Esophagus mucosa (tissue), 1 donor: ENCODE data around the gene SLC6A6. TPM values are rescaled to one million over a fixed set of nuclear protein-coding genes. Genes with fewer than 3 reads are reported as not detected.

ENCODE experiments used
- ATAC-seq: fragments of 200-7000 bp; cut with Tn5 transposase; one replicate; pipeline ENCODE4 v1.9.1; 2020
- total RNA-seq: library from RNA; stranded (reverse); gene quantifications from one replicate; pipeline ENCODE4 v1.2.4, GENCODE V29; 2023
- donor health status: DM: yes; HTN: yes; CAD: no.

Gene SLC6A6
- total RNA-seq, 1 donor from 2014 or later, result 11.0 TPM

- ATAC-seq, result no peak
These were observed 86.1 kb downstream of the SLC6A6 start for GRCh38 chr3:14488286-14489041.

GRCh38 chr3:14489641-14490040 is 87.2 kb downstream of the SLC6A6 start:
- no peak for ATAC-seq

DNA sequence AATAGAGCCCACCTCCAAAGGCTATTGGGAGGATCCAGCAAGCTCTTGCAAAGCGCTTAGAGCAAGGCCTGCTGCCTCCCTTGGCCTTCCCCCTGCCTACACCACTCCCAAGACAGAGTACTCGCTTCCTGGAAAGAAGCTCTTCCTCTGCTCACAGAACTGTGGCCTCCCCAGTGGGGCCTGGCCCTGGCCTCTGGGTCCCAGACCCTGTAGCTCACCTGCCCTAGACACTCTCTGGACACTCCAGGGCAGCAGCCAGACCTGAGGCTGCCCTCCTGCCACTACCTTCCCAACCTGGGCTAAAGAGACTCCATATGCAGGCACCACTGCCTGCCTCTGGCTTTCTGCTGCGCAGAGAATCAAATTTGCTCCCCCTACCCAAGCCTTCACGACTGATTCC is 87.8 kb downstream of the SLC6A6 start:
- ATAC-seq, result peak; percentile 12

GRCh38 chr3:14490831-14491230 is 88.4 kb downstream of the SLC6A6 start:
- ATAC-seq, result no peak

GRCh38 chr3:14491396-14492190 is 89.2 kb downstream of the SLC6A6 start:
- ATAC-seq, result no peak

DNA sequence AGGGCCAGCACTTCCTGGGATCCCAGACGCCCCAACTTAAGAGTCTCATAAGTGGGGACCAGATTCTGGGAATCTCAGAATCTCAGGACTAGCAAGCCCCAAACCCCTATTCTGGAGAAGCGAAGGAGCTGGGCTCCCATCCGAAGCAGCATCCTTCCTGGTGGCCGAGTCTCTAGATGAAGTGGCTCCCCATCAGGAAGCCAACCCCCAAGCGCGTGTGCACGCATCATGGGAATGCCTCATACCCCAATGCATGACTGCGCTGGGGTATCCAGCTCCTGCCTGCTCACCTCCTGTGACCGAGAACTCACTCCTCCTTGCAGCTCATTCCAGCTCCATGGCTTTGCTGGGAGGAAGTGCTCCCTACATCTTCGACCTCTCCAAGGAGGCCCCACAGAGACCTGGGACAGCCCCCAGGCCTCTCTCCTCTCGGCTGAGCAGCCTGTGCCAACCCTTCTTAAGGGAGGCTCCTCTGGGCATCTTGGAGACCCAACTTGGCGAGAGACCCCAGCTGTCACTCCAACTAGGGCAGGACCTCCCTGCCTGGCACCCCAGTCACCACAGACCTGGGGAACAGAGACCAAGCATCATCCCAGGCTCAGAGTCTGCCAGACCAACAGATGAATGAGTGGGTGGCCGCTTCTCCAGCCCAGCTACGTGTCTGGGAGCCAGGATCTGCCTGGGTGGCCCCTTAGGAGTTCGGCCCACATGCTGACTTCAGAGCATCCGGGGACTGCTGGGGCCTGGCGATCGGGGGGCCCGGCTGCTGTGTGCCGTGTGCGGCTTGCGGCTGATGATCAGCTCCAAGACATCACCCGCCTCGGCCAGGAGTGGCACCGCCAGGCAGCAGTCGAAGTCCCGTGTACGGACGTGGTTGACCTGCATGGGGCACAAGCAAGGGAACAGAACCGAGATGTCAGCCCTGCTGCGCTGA is 90.8 kb downstream of the SLC6A6 start:
- no peak for ATAC-seq

DNA sequence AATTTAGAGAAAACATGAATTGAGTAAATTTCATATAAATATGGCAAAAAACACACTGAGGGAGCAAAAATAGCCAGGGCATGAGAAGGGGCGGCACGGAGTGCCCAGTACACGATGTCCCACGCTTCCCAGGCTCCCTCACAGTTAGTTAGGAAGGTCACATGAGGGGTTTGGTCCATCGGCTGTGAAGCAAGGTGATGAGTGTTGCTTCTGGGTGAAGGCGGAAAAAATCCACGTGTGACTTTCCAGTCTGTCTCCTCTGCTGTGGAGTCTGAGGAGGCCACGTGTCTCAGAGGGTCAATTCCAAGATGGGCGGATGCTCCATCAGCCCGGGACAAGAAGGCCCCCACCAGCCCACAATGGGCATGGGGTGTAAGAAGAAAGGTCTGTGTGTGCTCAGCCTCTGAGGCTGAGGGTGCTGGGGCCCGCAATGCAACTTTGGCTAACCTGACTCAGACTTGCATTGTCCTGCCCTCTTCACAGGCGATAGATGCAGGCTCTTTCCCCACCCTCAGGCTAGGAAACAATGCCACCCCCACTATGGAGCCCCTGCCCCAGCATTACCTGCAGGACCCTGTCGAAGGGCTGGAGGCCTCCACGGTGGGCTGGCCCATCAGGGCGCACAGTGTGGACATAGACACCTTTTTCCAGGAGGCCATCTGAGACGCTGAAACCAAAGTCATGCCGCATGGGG is 92.0 kb downstream of the SLC6A6 start:
- ATAC-seq, result no peak

DNA sequence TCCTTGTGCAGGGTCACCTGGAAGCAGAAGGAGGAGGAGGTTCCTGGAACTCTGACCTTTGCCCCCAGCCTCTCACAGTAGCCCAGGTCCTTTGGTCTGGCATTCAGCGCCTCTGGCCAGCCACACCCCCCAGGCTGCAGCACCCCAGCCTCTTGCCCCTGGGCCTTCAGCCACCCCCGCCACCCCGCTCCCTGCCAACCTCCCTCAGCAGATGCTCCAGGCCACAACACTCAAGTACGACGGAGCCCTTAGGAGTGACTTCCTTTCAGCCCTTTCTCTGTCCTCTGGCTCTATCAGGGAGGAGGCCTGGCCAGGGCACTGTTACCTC is 92.5 kb downstream of the SLC6A6 start:
- ATAC-seq, result no peak

DNA sequence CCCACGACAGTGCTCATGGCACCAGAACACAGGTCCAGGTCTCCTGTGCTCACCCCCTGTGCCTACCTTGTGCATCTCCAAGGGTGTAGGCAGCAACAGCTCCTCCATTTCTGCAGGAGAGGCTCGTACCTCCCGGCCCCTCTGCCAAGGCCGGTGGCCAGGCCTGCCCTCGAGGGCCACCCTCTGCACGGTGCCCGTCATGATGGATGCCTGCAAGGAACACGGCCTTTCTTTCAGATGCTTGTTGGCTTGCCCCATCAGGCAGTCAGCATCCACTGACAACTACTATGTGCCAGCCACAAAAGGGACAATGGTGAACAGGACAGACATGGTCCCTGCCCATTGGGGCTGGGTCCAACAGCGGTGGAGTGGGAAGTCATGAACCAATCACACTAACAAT is 93.9 kb downstream of the SLC6A6 start:
- ATAC-seq, result no peak

- no peak for ATAC-seq
These were observed 94.9 kb downstream of the SLC6A6 start for GRCh38 chr3:14497321-14497720.

DNA sequence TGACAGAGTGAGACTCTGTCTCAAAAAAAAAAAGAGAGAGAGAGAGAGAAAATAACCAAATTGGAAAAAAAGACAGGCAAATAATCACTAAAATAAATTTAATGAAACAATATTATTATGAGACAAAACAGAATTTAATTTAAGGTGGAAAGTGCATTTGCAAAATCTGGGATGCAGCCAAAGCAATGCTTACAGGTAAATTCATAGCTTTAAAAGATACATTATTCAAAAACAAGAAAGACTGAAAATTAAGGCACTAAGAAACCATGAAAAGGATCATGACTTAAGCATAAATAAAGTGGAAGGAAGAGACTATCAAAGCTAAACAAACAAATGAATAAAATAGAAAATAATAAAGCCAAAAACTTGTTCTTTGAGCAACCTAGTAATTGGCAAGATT is 100.1 kb downstream of the SLC6A6 start:
- ATAC-seq, result no peak

- no peak for ATAC-seq
These were observed 100.8 kb downstream of the SLC6A6 start for GRCh38 chr3:14503033-14503705.

GRCh38 chr3:14503706-14504065 is 101.3 kb downstream of the SLC6A6 start:
- no peak for ATAC-seq

GRCh38 chr3:14505001-14505802 is 102.8 kb downstream of the SLC6A6 start:
- no peak for ATAC-seq

DNA sequence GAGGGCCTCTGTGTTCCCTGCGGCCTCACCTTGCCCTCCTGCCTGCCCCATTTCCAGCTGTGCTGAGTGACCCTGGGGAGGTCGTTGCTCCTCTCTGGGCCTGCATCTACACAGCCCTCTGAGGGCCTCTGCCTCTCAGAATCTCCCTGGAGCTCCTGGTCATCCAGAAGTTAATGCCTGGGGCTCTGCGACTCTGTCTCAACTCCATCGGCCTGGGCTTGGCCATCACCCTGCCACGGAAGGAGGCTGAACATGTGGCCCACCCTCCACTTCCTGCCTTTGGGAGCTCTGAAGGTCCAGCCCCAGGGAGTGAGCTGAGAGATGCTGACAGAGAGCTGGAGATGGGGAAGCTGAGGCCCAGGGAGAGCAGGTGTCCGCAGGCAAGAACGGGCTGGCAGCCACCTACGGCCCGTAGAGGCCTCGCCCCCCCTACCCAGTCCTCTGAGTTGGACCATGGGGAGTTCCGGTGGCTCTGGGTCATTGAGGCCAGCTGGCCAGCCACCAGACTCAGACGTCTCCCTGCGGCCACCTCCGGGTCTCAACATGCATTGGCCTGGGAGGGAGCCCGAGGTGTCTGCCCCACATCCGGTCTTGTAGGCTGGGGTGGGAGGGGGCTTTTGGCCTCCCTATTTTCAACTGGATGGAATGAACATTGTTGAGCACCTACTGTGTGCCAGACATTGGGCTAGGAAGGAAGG is 103.5 kb downstream of the SLC6A6 start:
- no peak for ATAC-seq

- no peak for ATAC-seq
These were observed 104.4 kb downstream of the SLC6A6 start for GRCh38 chr3:14506626-14507304.

- no peak for ATAC-seq
These were observed 104.9 kb downstream of the SLC6A6 start for GRCh38 chr3:14507305-14507741.

DNA sequence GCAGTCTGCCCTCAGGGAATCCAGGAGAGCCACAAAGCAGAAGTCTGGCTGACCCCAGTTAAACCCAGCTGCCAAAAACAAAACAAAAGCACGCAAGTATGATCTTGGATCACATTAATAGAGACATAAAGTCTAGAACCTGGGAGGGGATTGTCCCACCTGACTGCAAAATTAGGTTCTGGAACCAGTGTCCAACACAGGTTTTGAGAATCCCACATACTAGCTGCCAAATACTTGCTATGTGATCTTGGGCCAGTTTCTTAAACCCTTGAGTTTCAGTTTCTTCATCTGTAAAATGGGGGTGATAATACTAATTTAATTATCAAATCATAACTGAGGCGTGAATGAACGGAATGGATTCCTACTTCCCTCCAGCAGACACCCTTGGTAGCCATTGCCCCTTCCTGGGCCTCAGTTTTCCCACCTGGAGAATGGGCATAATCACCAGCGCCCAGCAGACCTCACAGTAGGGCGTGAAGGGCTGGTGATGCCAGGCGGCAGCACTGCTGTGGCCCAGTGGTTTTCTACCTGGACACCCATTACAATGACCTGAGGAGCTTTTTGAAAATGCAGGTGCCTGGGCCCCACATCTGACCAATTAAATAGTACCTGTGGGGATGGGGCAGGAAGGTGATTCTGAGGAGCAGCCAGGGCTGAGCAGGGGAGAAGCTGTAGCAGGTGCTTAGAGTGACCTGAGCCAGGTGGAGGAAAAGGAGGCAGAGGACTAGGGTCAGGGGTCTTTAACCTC is 105.5 kb downstream of the SLC6A6 start:
- ATAC-seq, result no peak

DNA sequence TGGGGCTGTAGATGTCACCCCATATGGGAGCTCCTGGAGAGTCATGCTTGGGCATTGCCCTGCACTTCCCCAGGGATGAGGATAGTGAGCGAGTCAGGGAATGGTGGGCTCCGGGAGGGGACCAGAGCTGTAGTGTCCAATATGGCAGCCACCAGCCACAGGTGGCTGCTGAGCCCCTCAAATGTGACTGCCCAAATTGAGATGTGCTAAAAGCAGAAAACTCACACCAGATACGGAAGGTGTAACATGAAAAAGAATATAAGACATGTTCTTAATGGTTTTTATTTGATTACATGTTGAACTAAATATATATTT is 106.1 kb downstream of the SLC6A6 start:
- ATAC-seq, result no peak
